CD4-positive, alpha-beta T cell treated with Interleukin-12 subunit alpha and Interleukin-12 subunit beta, for 1 hour (primary cell): ENCODE measurements around the gene MRPS23.
A peak's percentile ranks its signal among the peaks of the same experiment; 100 is the strongest.

Experiments
- DNase-seq: peaks from one replicate; pipeline ENCODE4 v3.0.0-alpha.2; 2020

MRPS23 gene

DNA sequence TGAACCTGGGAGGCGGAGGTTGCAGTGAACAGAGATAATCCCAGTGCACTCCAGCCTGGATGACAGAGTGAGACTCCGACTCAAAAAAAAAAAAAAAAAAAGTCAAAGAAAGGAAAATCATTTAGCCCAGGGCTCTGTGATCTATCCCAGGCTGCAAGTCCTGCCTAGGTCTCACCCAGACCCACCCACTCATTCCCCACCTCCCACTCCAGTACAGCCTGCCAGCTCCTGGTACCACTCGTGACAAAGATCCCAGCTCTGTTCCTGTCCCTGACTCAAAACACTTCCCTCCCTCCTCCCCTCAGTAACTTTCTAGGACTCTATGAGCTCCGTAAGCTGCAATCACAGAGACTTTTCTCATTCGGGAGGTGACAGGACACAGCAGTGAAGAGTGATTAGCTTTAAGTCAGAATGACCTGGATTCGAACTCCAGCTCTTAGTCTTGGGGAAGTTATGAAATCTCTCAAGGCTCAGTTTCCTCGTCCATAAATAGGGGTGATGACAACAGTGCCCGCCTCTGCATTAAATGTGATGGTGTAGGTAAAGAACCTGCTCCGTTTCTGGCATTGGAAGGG is 28.0 kb upstream of the MRPS23 start:
- no peak for DNase-seq

DNA sequence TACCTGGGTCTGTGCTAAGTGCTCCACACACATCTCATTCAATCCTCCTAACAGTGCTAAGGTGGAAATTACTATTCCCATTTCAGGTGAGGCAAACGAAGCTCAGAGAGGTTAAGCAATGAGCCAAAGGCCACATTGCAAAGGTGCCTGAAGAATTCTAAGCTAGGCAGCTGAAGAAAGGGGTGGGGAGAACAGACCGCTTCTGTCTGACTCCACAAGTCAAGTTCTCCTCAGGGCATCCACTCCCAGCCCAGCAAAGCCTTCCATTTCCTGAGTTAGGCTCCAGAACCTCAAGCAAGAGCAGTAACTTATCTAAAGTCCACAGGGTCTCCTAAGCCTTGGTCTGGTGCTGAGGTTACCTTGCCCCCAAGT is 27.0 kb upstream of the MRPS23 start:
- DNase-seq = no peak

DNA sequence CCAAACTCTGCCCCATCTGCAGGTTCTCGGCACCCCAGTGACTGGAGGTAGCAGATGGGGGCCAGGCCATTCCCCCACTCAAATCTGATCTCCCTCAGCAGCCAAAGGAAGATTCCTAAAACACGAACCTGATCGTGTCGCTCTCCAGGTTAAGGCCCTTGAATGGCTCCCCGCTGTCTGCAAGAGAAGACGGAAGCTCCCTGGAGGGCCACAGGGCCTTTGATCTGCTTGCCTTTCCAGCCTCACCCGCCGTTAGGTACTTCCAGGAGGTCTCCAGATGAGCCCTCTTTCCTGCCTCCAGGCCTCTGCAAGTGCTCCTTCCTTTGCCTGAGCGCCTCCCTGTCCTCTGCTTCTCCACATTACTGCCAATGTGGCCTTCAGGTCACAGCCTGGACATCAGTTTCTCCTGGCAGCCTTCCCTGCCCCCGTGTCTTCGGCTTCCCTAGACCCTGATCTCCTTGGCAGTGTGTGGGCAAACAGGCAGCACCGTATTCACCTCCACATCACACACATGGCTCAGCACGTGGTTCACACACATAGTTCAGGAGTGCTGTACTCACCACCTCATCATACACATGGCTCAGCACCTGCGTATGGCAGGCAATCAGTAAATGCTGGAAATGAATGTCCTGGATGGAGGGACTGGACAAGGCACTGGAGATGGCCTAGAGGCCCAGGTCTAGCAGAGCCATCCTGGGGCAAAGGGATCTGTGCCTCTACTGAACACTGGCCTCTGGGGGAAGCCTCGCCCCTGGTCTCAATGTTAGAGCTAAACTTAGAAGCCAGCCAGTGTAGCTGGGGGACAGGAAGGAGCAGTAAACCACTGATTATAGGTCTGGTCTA is 26.4 kb upstream of the MRPS23 start:
- no peak for DNase-seq

DNA sequence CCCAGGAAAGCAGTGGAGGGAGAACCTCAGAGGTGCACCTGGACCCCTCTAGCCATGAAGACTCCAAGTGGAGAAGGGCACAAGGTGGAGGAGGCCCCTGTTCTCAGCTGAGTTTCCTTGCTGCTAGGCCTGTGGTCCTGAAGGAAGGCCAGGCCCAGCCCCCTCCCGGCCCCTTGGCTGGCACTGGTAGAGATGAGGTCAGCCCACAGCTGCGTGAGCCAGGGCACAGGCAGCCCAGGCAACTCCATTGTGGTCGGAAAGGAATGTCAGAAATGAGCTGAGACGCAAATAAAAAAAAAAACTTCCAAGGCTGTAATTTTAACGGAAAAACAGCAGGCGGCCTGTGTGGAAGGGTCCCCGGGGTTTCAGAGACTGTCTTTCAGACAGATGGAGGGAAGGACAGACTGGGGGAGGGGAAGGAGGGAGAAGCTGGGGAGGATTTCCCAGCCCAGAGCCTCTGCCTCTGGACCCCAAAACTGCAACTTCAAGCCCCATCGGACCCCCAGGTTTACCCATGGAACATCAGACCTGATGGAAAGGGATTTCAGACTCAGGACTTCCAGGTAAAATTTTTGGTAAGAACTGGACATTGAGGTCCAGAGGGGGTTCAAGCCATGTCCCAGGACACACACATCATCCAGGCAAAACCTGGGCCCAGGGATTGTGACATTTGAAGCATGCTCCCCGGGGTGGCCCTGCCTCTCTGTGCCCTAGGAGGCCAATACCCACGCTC is 25.6 kb upstream of the MRPS23 start:
- no peak for DNase-seq

DNA sequence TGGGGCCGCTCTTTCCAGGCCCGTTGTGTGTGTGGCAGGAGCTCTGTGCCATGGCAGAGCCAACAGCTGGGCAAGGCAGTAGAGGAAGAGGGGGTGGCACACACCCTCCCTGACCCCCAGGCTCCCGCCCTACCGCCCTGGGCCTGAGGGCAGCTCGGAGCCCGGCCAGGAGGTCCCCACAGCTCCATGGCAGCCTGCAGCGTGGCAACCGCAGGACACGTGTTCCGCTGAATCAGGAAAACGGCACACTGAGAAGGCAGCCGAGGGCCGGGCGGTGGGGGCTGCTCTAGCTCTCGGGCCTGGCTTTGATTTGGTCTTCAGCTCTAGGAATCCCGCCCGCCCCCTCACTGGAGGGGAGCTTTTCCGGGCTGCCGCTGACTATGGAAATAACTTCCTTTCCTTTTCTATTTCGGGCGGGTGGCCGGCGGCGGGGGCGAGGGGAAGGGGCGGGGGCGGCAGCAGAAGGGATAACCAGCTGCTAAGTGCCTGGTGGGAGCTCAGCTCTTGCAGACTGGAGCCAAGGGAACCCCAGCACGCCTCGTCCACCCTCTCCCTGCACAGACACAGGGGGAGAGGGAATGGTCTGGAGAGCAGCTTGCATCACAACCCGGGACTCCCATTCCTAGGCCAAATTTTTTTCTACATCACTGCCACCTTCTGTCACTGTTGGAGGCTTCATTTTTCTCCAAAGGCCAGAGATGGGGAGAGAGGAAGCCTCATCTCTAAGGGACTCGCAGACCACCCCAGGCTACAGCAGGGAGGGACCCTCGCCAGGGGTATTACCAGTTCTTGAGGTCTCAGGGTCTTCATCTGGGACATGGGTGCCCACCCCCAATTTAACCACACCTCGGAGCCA is 24.8 kb upstream of the MRPS23 start:
- DNase-seq = peak; percentile 10

DNA sequence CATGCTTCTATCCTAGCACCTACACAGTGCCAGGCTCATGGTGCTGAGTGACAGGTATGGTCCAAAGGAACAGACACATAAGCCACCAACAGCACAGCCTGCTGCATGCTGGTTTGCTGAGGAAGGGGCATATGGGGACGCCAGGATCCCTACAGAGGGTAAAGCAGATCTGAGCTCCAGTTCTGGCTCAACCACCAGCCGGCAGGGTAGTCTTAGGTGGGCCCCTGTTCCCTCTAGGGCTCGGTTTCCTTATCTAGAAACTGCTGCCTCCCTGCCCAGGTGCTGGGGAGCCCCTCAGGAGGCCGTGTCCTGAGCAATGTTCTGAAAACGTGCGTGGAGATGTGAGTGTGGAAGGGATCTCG is 24.2 kb upstream of the MRPS23 start:
- DNase-seq = no peak

DNA sequence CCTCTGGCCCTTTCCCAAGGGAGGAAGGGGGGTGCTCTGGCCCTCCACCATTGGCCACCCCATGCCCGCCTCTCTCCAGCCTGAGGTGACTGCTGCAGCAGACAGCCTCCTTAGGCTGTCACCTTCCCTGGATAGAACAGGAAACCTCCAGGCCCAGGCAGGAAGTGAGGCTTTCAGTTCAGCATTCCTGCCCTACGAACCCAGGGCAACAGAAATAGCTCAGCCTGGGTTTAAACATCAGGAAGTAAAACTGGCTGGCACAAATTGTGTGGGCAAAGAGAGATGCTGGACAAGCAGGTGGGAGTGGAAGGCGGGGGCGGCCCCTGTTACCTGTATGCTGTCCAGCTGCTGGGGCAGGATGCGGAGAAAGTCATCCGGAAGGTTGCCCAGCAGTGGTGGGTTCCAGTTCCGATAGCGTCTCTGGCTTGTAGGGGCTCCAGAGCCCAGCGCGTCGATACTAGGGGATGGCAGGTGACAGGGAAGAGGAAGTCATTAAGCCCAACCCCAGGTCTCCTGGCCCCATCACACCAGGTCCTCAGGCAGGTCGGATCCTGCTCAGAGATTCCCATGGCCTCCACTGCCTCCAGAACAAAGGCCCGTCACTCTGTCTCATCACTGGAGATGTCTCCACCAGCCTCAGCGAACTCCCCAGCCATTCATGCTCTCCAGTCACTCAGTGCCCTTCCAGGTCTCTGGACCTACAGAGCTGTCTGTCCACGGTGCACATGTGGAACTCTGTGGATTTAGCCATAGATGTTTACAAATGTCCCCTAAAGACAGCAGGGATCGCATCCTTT is 23.6 kb upstream of the MRPS23 start:
- DNase-seq = no peak

GRCh38 chr17:57872536-57872935 is 22.7 kb upstream of the MRPS23 start:
- DNase-seq = no peak

DNA sequence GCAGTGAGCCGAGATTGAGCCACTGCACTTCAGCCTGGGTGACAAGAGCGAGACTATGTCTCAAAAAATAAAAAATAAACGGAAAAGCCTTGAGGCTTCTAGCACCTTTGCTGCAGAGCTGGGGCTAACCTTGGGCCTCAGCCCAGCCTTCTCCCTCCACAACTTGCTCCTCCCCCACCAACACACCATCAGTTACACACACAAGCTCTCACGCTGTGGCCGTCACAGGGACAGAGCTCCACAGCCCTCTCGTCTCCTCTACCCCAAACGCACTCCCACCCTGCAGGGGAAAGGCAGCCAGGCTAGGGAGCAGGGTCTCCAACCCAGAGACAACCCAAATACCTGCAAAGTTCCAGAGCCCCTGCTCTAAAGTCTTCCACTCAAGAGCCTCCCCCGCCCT is 22.0 kb upstream of the MRPS23 start:
- no peak for DNase-seq

DNA sequence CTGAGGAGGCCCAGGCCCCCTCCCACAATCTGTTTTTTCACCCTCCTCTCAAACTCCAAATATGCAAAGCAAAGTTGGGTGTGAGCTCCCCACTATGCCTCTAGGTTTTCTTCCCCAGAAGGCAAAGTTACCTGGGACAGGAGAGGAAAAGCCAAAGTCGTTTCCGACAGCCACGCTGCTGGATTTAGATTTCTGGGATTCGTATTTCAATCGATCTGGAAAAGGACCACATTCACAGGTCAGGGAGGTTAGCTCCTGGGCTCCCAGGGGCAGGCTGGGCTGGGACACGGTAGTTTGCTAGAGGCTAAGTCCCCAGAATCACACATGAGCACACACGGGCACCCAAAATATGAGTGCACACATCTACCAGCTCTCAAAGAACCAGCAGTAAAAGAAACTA is 21.3 kb upstream of the MRPS23 start:
- DNase-seq = no peak

DNA sequence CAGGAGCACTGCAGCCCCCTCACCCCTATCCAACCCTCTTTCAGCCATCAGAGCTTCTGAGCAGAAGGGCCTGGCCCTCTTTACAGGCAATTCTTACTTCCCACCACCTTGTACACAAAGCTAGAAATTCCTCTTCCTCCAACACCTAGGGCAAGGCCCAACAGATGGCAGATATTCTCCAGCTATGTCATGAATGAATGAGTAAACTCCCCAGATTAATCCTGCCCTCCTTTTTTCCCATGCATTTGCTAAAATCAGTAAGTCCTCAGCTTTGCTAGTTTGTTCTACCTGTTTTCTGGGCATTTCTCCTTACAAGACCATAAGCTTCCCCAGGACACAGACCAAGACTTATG is 20.4 kb upstream of the MRPS23 start:
- no peak for DNase-seq

DNA sequence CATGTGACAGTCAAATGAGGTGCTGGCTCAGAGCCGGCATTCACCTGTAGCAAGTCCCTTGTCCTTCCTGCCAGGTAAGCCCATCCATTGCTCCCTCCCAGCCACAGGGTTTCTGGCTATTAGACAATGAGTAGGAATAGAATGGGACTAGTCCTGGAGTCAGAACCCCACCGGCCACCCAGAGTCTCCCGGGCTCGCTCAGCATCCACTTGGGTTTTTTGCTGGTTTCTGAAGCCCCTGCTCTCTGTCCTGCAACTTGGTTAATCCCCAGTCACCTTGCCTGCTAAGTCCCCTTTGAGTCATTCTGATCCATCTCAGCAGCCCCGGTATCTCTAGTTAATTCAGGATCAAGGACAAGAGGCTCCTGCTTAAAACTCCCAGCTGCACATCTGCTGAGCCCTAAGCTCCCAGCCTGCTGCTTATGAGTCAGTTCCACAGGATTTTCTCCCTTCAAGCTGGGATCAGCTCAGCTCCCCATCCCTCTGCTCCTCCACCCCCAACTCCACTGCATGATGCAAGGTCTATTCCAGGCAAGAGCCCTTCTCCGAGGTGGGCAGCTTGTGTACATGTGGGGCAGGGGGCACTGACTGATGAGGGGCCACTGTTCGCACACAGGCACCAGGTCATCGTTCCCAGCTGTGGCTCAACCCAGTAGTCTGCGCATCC is 19.9 kb upstream of the MRPS23 start:
- DNase-seq = no peak

DNA sequence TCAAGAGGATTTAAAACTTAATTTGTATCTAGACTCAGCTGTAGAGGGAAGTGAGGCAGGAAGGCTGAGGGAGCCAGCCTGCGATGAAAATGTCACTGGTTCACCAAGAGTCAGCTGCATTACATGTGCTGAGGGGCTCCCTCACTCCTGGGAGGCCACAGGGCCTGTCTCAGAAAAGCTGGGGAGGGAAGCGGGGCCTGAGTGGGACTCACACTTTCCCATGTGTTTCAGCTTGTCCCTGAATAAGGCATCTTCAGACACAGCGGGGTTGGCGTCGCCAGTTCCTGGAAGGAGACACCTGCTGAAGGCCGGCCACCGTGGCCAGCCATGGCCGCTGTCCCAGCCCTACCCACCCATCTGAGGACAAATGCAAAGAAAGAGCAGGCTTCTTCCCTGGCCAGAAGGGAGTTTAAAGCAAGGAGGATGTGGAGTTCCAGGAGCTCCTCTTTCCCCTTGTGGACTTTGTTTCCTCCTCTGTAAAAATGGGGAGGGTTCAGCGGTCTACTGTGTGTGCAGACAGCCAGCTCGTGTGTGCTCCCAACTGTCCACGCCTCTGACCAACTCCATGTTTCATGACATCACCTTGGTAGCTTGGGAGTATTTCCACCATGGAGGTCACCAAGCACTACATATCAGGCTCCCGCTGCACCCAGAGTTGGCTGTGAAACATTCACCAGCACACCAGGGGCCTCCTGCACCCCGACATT is 19.2 kb upstream of the MRPS23 start:
- DNase-seq = no peak

DNA sequence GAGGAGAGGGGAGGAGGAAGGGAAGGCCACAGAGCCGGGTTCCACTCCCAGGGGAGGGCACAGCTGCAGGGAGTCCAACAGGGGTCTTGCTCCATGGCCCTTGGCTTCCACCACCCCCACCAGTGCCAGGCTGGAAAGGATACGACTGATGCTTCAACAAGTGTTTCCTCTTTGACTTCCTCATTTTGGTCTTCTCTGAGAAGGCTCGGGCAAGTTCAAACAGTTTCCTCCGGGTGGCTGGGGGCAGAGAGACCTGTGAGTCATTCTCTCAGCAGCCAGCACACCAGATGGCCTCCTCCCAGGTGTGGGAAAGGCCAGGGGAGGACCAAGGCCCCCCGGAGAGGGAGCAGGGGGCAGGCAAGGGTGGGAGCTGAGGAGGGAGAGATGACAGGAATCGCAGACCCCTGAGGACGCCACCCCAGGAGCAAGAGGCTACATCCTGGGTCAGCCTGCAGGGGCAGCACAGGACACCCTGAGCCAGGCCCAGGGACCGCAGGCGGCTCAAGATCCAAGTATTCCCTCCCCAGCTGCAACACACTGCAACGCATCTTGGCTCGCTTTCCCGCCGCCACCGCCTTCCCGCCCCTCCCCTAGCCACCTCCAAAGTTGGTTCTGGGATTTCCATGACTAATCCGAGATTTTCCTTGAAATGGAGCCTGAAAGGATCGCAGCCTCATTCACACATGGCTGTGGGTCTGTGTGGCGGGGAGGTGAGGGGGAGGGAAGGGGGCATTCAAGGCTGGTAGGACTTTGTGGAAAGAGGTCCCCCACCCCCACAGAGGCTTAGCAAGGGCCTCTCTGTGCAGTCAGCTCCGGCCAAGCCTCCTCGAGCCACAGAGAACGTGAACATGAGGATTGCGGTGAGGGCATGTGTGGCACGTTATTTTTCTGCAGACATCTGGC is 18.4 kb upstream of the MRPS23 start:
- peak; percentile 27 for DNase-seq

DNA sequence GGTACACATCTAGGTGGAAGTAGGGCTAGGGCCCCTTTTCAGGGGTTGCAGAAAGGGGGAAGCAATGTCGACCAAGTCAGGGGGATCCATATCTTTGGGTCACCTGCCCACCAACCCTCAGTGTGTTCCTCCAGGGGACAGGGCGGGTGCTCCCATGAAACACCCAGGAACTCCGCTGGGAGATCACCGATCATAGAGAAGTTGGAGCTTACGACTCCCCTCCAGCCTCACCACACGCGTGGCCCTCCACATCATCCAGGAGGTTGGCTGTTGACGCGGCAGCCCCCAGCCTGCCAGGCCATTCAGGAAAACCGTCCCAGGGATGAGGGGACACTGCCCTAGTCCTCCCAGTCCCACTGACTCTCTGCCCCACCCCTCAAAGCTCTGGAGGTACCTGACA is 17.3 kb upstream of the MRPS23 start:
- no peak for DNase-seq

DNA sequence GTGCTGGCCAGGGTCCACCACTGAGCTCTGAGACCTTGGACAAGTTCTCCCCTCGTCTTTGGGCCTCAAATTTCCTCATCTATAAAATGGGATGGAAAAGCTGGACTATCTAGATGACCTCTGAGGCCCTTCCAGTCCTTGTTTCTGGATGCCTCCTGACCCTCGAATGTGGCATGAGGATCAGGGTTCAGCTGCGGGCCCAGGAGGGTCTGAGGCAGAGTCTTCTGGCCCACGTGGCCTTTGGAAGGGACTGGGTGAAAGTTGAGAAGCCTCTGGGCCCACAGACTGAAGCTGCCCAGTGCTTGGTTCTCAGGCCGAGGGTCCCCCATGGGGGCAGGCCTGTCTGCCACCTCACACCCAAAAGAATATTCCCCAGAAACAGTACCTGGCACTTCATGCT is 16.9 kb upstream of the MRPS23 start:
- no peak for DNase-seq

GRCh38 chr17:57866319-57866718 is 16.5 kb upstream of the MRPS23 start:
- DNase-seq = no peak

GRCh38 chr17:57864273-57864672 is 14.4 kb upstream of the MRPS23 start:
- DNase-seq = no peak

GRCh38 chr17:57862694-57863667 is 13.1 kb upstream of the MRPS23 start:
- no peak for DNase-seq
